OCI-LY7 (cell line): Measurements from ENCODE around the gene SKP2.

ENCODE experiments used
- CTCF ChIP-seq: fragments of 200-600 bp; sonication (generic); conservative IDR thresholded peaks from 2 replicates; pipeline ENCODE4 v1.5.1; 2014; ENCODE audit warnings: mild to moderate bottlenecking, antibody characterized with exemption, low read length, moderate library complexity, mixed read lengths
- EZH2phosphoT487 ChIP-seq: fragments of 200-600 bp; sonication (generic); IDR thresholded peaks from 2 replicates; pipeline ENCODE4 v1.6.1; 2018; ENCODE audit warnings: low read depth, borderline replicate concordance, mild to moderate bottlenecking, mixed run types, antibody characterized with exemption, low read length, moderate library complexity, mixed read lengths

GRCh38 chr5:36147681-36148080 is 4.2 kb upstream of the SKP2 start:
- no peak for TF ChIP-seq CTCF
- no peak for TF ChIP-seq EZH2phosphoT487
